ENCODE results near the gene DSCAML1.

The DSCAML1 gene

GRCh38 chr11:117551761-117552343, 245.2 kb downstream of the DSCAML1 start:
- no peak for DNase-seq (ENCODE audit: low read depth in 3 of 3)

GRCh38 chr11:117550466-117550865, 246.6 kb downstream of the DSCAML1 start:
- DNase-seq (ENCODE audit: low read depth in 3 of 3): no peak

- no peak for DNase-seq (ENCODE audit: low read depth in 3 of 3)
Observed at GRCh38 chr11:117549417-117549816, 247.6 kb downstream of the DSCAML1 start.

- no peak for DNase-seq (ENCODE audit: low read depth in 3 of 3)
Observed at GRCh38 chr11:117548876-117549275, 248.1 kb downstream of the DSCAML1 start.

- DNase-seq (ENCODE audit: low read depth in 3 of 3): no peak
Observed at GRCh38 chr11:117547946-117548345, 249.1 kb downstream of the DSCAML1 start.

- DNase-seq (ENCODE audit: low read depth in 3 of 3): no peak
Observed at GRCh38 chr11:117547195-117547850, 249.7 kb downstream of the DSCAML1 start.

GRCh38 chr11:117546431-117547194, 250.4 kb downstream of the DSCAML1 start:
- no peak for DNase-seq (ENCODE audit: low read depth in 3 of 3)

GRCh38 chr11:117545706-117546105, 251.3 kb downstream of the DSCAML1 start:
- no peak for DNase-seq (ENCODE audit: low read depth in 3 of 3)

- DNase-seq (ENCODE audit: low read depth in 3 of 3): no peak
Observed at GRCh38 chr11:117544130-117544800, 252.8 kb downstream of the DSCAML1 start.

- no peak for DNase-seq (ENCODE audit: low read depth in 3 of 3)
Observed at GRCh38 chr11:117541211-117541610, 255.8 kb downstream of the DSCAML1 start.

- DNase-seq (ENCODE audit: low read depth in 3 of 3): no peak
Observed at GRCh38 chr11:117538263-117539135, 258.5 kb downstream of the DSCAML1 start.

- no peak for DNase-seq (ENCODE audit: low read depth in 3 of 3)
Observed at GRCh38 chr11:117535850-117536411, 261.1 kb downstream of the DSCAML1 start.

- DNase-seq (ENCODE audit: low read depth in 3 of 3): no peak
Observed at GRCh38 chr11:117535201-117535849, 261.7 kb downstream of the DSCAML1 start.

- no peak for DNase-seq (ENCODE audit: low read depth in 3 of 3)
Observed at GRCh38 chr11:117532568-117532967, 264.4 kb downstream of the DSCAML1 start.

- no peak for DNase-seq (ENCODE audit: low read depth in 3 of 3)
Observed at GRCh38 chr11:117529816-117530215, 267.2 kb downstream of the DSCAML1 start.

GRCh38 chr11:117528097-117528721, 268.8 kb downstream of the DSCAML1 start:
- DNase-seq (ENCODE audit: low read depth in 3 of 3): no peak

GRCh38 chr11:117527271-117527670, 269.7 kb downstream of the DSCAML1 start:
- DNase-seq (ENCODE audit: low read depth in 3 of 3): no peak

GRCh38 chr11:117525866-117526542, 271.0 kb downstream of the DSCAML1 start:
- no peak for DNase-seq (ENCODE audit: low read depth in 3 of 3)

- no peak for DNase-seq (ENCODE audit: low read depth in 3 of 3)
Observed at GRCh38 chr11:117524468-117525183, 272.4 kb downstream of the DSCAML1 start.
